Endothelial cell of umbilical vein (primary cell): Measurements from ENCODE around the gene FAM83F. TPM values are rescaled to one million over a fixed set of nuclear protein-coding genes. Genes with fewer than 3 reads are reported as not detected.

Source experiments
- BruUV-seq: library from RNA; stranded (reverse); fragments of 400-500 nt; replicated peaks from 2 replicates; lab custom pipeline; 2021; lab: Mats Ljungman, UMichigan
- CTCF ChIA-PET: fragments of 300-600, 350-600 bp; sonication (Branson Sonifier 250); formaldehyde crosslinking; loops from one replicate; lab custom pipeline; 2021; ENCODE audit warnings: antibody characterized with exemption, inconsistent platforms; lab: Charles Lee
- POLR2A ChIA-PET: fragments of 300-600, 350-600 bp; sonication (Branson Sonifier 250); formaldehyde crosslinking; loops from one replicate; lab custom pipeline; 2021; ENCODE audit warnings: antibody characterized with exemption, inconsistent platforms; lab: Charles Lee
- DNase-seq: peaks from one replicate; pipeline ENCODE4 v3.0.0-alpha.2; 2011; ENCODE audit warnings: low read depth, low spot score
- FAIRE-seq: peaks from 2 replicates; lab custom pipeline; 2011; peaks lifted over from hg19 to GRCh38; lab: Jason Lieb, UNC
- H2AFZ ChIP-seq: 2 replicates; pipeline ENCODE4 v1.6.0; 2012; ENCODE audit warnings: low read depth, low read length, control low read depth, inconsistent platforms
- H3K27ac ChIP-seq: 2 replicates; pipeline ENCODE4 v1.5.1; 2011; ENCODE audit warnings: low read depth, mild to moderate bottlenecking, control low read depth, low read length, moderate library complexity; ENCODE audit not compliant: insufficient read depth
- H3K27me3 ChIP-seq, 2 experiments: 2 replicates each; pipeline versions ENCODE4 v1.6.0 to v1.6.1; 2011; ENCODE audit warnings: low read length in 2 of 2, mixed read lengths in 1 of 2; ENCODE audit not compliant: control insufficient read depth in 2 of 2, insufficient read depth in 2 of 2
- H3K36me3 ChIP-seq, 2 experiments: 2 replicates in 1 of 2; 3 replicates in 1 of 2; pipeline ENCODE4 v1.5.1; 2011; ENCODE audit warnings: low read length in 2 of 2, mild to moderate bottlenecking in 1 of 2, moderate library complexity in 1 of 2; ENCODE audit not compliant: control insufficient read depth in 2 of 2, insufficient read depth in 2 of 2; ENCODE audit errors: extremely low read depth in 1 of 2
- H3K4me1 ChIP-seq: 3 replicates; pipeline ENCODE4 v1.5.1; 2011; ENCODE audit warnings: mild to moderate bottlenecking, low read length; ENCODE audit not compliant: control insufficient read depth, insufficient read depth; ENCODE audit errors: extremely low read depth
- H3K4me2 ChIP-seq: 2 replicates; pipeline ENCODE4 v1.6.1; 2011; ENCODE audit warnings: low read length, control low read depth, mixed read lengths; ENCODE audit not compliant: insufficient read depth
- H3K4me3 ChIP-seq, 3 experiments: fragments of 200-600 bp in 1 of 3; sonication (generic), shearing (Covaris generic) in 1 of 3; replicated peaks in 1 of 3; 2 replicates each; pipeline ENCODE4 v1.5.1; 2011 to 2016; ENCODE audit warnings: control low read depth in 3 of 3, low read length in 3 of 3, mild to moderate bottlenecking in 2 of 3, inconsistent platforms in 1 of 3, low read depth in 1 of 3, moderate library complexity in 1 of 3; ENCODE audit not compliant: insufficient read depth in 1 of 3
- H3K79me2 ChIP-seq: 2 replicates; pipeline ENCODE4 v1.6.0; 2012; ENCODE audit warnings: low read length, inconsistent platforms; ENCODE audit not compliant: control insufficient read depth, insufficient read depth
- H3K9ac ChIP-seq: replicated peaks from 2 replicates; pipeline ENCODE3; 2011; ENCODE audit warnings: low read length, control low read depth; ENCODE audit not compliant: insufficient read depth; ENCODE audit errors: extremely low read depth
- H3K9me1 ChIP-seq: replicated peaks from 3 replicates; pipeline ENCODE4 v1.6.0; 2011; ENCODE audit warnings: mild to moderate bottlenecking, low read length; ENCODE audit not compliant: control insufficient read depth, insufficient read depth; ENCODE audit errors: extremely low read depth
- H3K9me3 ChIP-seq: replicated peaks from 2 replicates; pipeline ENCODE4 v1.5.1; 2012; ENCODE audit warnings: low read length, inconsistent platforms; ENCODE audit not compliant: control insufficient read depth, insufficient read depth
- H4K20me1 ChIP-seq: replicated peaks from 2 replicates; pipeline ENCODE3; 2011; ENCODE audit warnings: mild to moderate bottlenecking, low read length; ENCODE audit not compliant: control insufficient read depth, insufficient read depth; ENCODE audit errors: extremely low read depth
- EZH2 ChIP-seq: IDR thresholded peaks from 2 replicates; pipeline ENCODE4 v1.6.1; 2012; ENCODE audit warnings: borderline replicate concordance, low read depth, mild to moderate bottlenecking, moderate library complexity, low read length, inconsistent platforms; ENCODE audit not compliant: severe bottlenecking
- FOS ChIP-seq: IDR thresholded peaks from 2 replicates; pipeline ENCODE4 v1.6.1; 2011; ENCODE audit warnings: mild to moderate bottlenecking, low read length, moderate library complexity, borderline replicate concordance; ENCODE audit not compliant: insufficient read depth
- GATA2 ChIP-seq: IDR thresholded peaks from 2 replicates; pipeline ENCODE4 v1.7.0; 2011; ENCODE audit warnings: low read depth, mild to moderate bottlenecking, moderate library complexity, mixed read lengths, low read length; ENCODE audit not compliant: insufficient read length, insufficient read depth
- JUN ChIP-seq: IDR thresholded peaks from 2 replicates; pipeline ENCODE4 v1.6.1; 2011; ENCODE audit warnings: borderline replicate concordance, low read depth; ENCODE audit not compliant: insufficient read length, insufficient read depth
- MYC ChIP-seq: IDR thresholded peaks from one replicate; pipeline ENCODE4 v1.6.1; 2011; ENCODE audit warnings: mild to moderate bottlenecking, low read depth, low read length
- POLR2A ChIP-seq: IDR thresholded peaks from 2 replicates; pipeline ENCODE4 v1.6.1; 2012; ENCODE audit warnings: low read depth, mild to moderate bottlenecking, control low read depth, low read length
- POLR2AphosphoS5 ChIP-seq: IDR thresholded peaks from 2 replicates; pipeline ENCODE4 v1.6.1; 2012; ENCODE audit warnings: low read depth, mild to moderate bottlenecking, control low read depth, low read length, moderate library complexity; ENCODE audit not compliant: insufficient read depth
- dilution Hi-C: fragments of 300-500 bp; cut with MboI; formaldehyde crosslinking; loops from one replicate; pipeline ENCODE4 v1.15.0; 2019; ENCODE audit warnings: low sequenced_read_pairs; ENCODE audit not compliant: extremely low pct_ligation_motif_present
- intact Hi-C: fragments of 100-400 bp; cut with micrococcal nuclease; formaldehyde crosslinking; loops from one replicate; pipeline ENCODE4 v1.10.0; 2022
- polyA plus RNA-seq, 4 experiments: library from polyadenylated mRNA; depleted of rRNA in 3 of 4; stranded (reverse) in 3 of 4; unstranded in 1 of 4; fragments of >200 nt; gene quantifications; 2 replicates each; pipeline versions ENCODE4 v1.2.1 to v1.2.3, GENCODE V29; 2011 to 2012; ENCODE audit warnings: missing spikeins in 1 of 4
- total RNA-seq: library from RNA; stranded (reverse); gene quantifications from 2 replicates; pipeline ENCODE4 v1.2.3, GENCODE V29; 2021
- TF ChIP-seq, protein P1 (sequence below), 2 donors: IDR thresholded peaks; 1 replicate in 1 of 2; 2 replicates in 1 of 2; pipeline ENCODE4 v1.5.1; 2011; ENCODE audit warnings: low read length in 2 of 2, mild to moderate bottlenecking in 2 of 2, moderate library complexity in 2 of 2, control low read depth in 1 of 2, inconsistent platforms in 1 of 2, low read depth in 1 of 2; ENCODE audit not compliant: insufficient read depth in 1 of 2; ENCODE audit errors: extremely low read depth in 1 of 2
- TF ChIP-seq, protein P2 (sequence below): IDR thresholded peaks from 2 replicates; pipeline ENCODE4 v1.6.1; 2011; ENCODE audit not compliant: insufficient read depth, insufficient read length

FAM83F gene
- total and polyA plus RNA-seq, 2 donors (not counting 3 experiments of a cell fraction or from before 2014, with no cell fraction given): not detected

DNA sequence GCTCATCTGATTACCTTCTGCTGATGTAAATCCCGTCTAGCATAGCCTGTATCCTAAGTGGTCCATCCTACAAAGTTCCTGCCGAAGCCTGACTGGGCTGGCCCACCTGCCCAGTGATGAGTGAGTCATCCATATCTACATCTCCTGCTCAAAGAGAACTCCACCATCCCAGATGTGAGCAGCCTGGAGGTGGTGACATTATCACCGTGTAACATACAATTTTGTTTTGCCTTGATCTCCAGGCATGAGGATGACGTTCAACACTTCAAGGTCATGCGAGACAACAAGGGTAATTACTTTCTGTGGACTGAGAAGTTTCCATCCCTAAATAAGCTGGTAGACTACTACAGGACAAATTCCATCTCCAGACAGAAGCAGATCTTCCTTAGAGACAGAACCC lies 29.0 kb upstream of the FAM83F start:
- CTCF ChIA-PET: interaction anchor here (1.2 to 1.7 kb wide), 3 partner anchors 8 to 59 kb away, joined by 3 to 6 read pairs (median 4); no protein-coding TSS in a partner anchor
- H3K9ac ChIP-seq: no peak overlapping the region
- no peaks in the 10 kb centered on the region for H3K4me1 ChIP-seq
- POLR2A ChIA-PET: no interaction called here
- no peak overlapping the region for H3K4me2 ChIP-seq
- dilution Hi-C loops: no loop called here
- no peaks in the 10 kb centered on the region for H3K9me3 ChIP-seq
- no peaks in the 10 kb centered on the region for H4K20me1 ChIP-seq
- H3K79me2 ChIP-seq: no peaks in the 10 kb centered on the region
- no peaks in the 10 kb centered on the region for H3K36me3 ChIP-seq
- peaks cover 2% of the 10 kb centered on the region in 2 experiments for H3K27me3 ChIP-seq
- no TSS peak for BruUV-seq
- intact Hi-C loops: no loop called here
- FAIRE-seq: no peak
- H3K9me1 ChIP-seq: no peaks in the 10 kb centered on the region
- no peak overlapping the region for H3K27ac ChIP-seq
- H2AFZ ChIP-seq: no peak overlapping the region
- DNase-seq: no peak
- H3K4me3 ChIP-seq: no peak overlapping the region
- no peak for TF ChIP-seq FOS
- TF ChIP-seq POLR2A: no peak
- TF ChIP-seq MYC: no peak
- no peak for TF ChIP-seq JUN
- TF ChIP-seq POLR2AphosphoS5: no peak
- TF ChIP-seq, protein P1, sequence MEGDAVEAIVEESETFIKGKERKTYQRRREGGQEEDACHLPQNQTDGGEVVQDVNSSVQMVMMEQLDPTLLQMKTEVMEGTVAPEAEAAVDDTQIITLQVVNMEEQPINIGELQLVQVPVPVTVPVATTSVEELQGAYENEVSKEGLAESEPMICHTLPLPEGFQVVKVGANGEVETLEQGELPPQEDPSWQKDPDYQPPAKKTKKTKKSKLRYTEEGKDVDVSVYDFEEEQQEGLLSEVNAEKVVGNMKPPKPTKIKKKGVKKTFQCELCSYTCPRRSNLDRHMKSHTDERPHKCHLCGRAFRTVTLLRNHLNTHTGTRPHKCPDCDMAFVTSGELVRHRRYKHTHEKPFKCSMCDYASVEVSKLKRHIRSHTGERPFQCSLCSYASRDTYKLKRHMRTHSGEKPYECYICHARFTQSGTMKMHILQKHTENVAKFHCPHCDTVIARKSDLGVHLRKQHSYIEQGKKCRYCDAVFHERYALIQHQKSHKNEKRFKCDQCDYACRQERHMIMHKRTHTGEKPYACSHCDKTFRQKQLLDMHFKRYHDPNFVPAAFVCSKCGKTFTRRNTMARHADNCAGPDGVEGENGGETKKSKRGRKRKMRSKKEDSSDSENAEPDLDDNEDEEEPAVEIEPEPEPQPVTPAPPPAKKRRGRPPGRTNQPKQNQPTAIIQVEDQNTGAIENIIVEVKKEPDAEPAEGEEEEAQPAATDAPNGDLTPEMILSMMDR (IDR thresholded peaks at IDR 0.05; ENCODE audit: extremely low read depth in 1 of 2, insufficient read depth in 1 of 2, low read depth in 1 of 2, low read length in 2 of 2): no peak
- TF ChIP-seq, protein P2, sequence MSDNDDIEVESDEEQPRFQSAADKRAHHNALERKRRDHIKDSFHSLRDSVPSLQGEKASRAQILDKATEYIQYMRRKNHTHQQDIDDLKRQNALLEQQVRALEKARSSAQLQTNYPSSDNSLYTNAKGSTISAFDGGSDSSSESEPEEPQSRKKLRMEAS: no peak
- no peak for TF ChIP-seq GATA2
- no peak for TF ChIP-seq EZH2
